Right renal pelvis (tissue), 4 donors: ENCODE data around the gene GYS2. TPM values are rescaled to one million over a fixed set of nuclear protein-coding genes. Genes with fewer than 3 reads are reported as not detected.

Experiments used
- DNase-seq, 4 donors: peaks; one replicate each; pipeline ENCODE4 v3.0.0-alpha.2; 2013; ENCODE audit warnings: low read depth in 4 of 4, low spot score in 3 of 4, missing footprints in 1 of 4
- polyA plus RNA-seq, 4 donors: library from polyadenylated mRNA; unstranded; fragments of 120-200 nt; gene quantifications; one replicate each; pipeline ENCODE4 v1.2.1, GENCODE V29; 2013; ENCODE audit not compliant: insufficient read length in 4 of 4

Gene GYS2
- polyA plus RNA-seq, 4 donors: 0.28 TPM; not detected in 3

DNA sequence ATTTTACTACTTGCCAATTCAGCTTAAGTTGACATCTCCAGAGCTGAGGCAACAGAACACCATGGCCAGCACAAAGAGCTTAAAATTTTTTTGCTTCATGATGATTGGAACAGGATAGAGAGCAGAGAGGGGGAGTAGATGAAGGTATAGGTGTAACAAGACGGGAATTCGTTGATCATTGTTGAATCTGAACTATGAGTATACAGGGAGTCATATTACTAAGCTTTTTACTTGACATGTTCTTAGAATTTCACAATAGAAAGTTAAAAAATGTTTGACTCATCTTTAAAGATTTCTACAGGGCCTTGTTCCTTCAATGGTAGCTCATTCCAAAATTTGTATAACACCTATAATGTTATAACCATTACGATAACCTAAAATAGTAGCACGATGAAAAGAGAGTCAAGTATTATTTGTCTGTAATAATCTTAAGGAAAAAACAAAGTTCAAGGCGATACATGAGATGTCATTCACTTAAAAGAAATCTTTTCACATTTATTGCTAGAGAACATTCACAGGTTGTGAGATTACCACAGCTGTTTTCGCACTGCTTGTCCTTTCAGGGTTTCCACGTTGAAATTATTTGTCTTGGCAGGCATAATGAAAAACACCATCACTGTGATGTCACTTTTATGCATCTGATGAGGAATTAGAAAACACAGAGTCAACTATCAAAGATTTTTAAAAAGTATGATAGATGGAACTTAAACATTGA lies 44.6 kb downstream of the GYS2 start:
- no peak for DNase-seq

DNA sequence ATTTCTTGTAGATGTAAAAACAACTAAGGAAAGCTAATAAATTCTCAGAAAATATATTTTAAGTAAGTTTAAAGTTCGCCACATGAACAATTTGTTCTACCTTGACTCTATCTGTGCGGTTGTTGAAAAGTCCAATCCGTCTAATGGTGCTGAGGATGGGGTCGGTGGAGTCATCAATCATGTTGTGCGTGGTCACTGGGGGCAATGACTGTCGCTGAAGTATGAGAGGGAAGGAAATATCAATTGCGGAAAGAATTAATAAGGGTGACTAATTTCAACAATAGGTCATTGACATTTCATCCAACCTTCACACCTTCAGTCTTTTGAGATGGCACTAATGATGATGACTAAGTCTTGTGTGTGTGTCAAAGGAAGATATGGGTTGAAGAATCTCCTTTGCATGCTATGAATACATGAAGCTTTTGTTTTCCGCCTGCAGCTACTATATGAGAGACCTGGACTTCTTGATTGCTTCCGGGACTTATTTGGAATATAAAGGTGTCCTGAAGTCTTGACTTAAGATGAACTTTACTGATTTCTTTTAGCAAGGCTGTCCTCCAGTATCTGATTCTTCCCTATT lies 46.5 kb downstream of the GYS2 start:
- DNase-seq: no peak

DNA sequence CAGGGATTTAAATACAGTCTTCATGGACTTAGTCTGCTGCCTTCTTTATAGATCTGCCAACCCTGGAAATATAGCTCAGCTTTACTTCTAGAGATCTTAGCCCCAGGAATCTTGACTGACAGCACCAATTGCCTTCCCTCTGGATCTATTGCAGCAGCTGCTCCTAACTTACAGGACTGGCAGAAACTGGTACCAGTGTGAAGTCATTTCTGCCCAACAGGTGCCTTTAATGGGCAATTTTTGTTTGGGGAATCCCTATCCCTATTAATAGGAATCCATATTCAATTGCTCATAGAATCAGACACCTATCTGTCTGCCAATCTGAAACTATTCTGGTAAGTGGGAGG lies 51.3 kb downstream of the GYS2 start:
- DNase-seq: no peak

DNA sequence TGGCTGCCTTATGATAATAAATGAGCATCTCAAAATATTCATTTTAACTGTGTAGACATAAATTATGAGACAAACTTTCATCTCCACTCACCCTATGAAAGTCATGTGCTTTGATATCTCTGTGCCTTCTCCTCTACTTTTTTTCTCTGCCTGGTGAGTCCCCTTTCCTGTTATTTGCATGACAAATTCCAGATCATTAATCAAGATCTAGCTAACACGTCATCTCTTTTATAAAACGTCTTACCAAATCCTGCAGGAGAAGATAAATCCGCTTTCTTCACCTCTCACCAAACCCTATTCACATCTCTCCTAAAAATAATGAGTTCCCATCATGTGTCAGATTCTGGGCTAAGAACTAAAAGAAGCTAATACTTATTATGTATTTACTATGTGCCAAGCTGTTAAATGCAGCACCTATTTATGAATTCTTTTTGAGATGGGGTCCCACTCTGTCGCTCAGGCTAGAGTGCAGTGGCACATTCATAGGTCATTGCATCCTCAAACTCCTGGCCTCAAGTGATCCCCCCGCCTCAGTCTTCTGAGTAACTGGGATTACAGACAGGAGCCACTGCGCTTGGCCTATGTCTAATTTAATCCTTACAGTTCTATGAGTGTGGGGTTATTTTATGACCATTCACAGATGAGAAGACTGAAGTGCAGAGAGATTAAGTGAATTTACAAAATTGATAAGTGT lies 51.9 kb downstream of the GYS2 start:
- DNase-seq: no peak

DNA sequence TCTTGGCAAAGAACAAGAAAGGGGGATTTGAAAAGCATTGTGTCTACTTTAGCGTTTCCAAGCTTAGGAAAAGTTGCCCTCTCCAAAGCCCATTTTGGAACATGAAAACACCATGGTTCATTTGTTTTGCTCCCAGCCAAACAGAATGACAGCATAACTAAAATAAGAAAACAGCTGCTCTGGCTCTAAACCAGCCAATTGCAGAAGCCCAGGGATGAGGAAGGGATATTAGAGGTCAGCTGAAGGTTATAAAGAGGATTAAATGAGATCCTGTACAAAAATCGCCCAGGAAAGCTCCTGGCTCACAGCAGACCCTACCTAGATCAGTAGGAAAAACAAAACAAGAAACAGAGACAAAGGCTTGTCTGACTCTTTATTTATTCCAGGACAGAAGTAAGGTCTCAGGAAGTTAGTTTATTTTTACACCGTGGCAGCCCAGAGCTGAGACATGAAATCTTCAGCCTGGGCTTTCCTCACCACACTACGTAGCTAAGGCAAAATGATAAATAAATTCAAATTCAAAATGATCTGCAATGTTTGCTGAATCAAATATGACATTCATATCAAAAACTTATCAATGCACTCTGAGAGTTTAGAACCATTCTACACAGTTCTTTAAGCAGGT lies 52.7 kb downstream of the GYS2 start:
- DNase-seq: no peak

DNA sequence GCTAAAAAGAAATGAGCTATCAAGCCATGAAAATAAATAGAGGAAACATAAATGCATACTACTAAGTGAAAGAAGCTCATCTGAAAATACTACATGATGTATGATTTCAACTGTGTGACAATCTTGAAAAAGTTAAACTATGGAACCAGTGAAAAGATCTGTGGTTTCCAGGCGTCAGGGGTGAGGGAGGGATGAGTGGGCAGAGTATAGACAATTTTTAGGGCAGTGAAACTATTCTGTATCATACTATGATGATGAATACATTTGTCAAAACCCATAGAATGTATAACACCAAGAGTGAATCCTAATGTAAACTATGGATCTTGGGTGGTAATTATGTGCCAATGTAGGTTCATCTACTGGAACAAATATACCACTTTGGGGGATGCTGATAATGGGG lies 57.2 kb downstream of the GYS2 start:
- no peak for DNase-seq

- DNase-seq: no peak
These were observed 57.9 kb downstream of the GYS2 start for GRCh38 chr12:21546716-21547115.

GRCh38 chr12:21545557-21545956 lies 59.1 kb downstream of the GYS2 start:
- DNase-seq: no peak

GRCh38 chr12:21543151-21543550 lies 61.5 kb downstream of the GYS2 start:
- DNase-seq: no peak

- no peak for DNase-seq
These were observed 62.2 kb downstream of the GYS2 start for GRCh38 chr12:21542403-21542802.

DNA sequence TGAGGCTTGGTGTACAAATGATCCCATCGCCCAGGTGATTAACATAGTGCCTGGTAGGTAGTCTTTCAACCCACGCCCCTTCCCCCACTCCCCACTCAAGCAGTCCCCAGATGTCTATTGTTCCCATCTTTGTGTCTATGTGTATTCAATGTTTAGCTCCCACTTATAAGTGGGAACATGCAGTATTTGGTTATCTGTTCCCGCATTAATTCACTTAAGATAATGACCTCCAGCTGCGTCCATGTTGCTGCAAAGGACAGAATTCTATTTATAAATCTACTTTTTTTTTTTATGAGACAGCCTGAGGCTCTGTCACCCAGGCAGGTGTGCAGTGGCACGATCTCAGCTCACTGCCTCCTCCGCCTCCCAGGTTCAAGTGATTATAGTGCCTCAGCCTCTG lies 62.9 kb downstream of the GYS2 start:
- DNase-seq: no peak

- no peak for DNase-seq
These were observed 64.8 kb downstream of the GYS2 start for GRCh38 chr12:21539797-21540196.

DNA sequence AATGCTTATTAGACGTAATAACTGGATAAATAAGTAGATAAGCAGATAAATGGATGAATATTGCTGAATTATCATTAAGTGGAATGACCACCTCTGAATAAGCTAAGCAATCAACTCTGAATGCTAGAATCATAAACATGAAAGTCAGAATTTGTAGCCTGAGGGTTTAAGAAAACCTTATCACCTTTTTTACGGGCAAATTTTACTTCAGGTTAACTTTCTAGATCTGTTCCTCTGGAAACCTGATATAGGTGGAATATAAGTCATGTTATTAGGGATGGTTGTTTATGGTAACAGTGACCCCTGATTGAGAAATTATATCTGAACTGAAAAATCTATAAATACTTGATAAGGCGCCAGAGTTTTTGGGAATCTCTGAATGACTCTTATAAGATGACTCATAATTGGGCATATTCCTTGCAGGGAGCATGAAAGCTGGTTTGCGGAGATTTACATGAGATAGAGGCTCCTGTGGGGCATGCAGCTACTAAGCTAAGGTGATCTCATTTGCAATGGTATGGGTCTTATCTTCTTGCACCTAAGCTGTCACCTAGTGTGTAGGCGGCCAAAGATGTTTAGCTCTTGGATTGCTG lies 66.5 kb downstream of the GYS2 start:
- no peak for DNase-seq

DNA sequence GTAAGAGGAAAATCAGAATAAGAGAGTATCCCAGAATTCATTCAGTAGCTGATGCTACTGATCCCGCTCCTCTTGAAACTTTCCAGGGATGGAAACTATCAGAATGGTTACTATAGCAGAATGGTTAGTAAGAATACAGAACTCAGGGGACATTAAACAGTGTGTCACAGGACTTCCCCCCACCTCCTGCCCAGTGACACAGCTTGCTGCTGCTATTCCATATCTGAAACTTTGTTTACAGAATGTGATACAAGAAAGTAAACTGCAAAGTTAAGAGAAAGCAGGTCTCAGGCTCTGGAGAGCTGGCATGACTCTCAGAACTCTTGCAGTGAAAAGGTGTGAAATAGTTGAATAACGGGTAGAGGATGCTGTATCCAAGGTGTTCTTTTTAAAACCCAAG lies 75.2 kb downstream of the GYS2 start:
- DNase-seq: no peak

DNA sequence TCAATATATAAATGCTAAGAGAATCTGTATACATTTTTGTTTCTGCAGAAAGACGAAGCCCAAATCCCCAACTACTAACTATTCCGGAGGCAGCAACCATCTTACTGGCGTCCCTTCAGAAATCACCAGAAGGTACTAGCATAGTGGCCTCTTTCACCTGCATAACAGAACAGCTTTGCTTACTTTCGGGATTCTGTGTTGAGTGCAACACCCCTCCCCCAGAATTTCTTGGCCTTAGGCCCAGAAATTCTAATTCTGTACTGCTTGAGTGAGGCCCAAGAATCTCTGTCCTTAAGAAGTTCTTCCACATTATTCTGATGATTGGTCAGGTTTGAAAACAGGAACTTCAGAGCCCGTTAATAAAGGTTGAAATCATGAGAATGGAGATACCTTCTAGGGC lies 75.7 kb downstream of the GYS2 start:
- DNase-seq: peak in 2 of 4 donors; percentile 57 to 60

DNA sequence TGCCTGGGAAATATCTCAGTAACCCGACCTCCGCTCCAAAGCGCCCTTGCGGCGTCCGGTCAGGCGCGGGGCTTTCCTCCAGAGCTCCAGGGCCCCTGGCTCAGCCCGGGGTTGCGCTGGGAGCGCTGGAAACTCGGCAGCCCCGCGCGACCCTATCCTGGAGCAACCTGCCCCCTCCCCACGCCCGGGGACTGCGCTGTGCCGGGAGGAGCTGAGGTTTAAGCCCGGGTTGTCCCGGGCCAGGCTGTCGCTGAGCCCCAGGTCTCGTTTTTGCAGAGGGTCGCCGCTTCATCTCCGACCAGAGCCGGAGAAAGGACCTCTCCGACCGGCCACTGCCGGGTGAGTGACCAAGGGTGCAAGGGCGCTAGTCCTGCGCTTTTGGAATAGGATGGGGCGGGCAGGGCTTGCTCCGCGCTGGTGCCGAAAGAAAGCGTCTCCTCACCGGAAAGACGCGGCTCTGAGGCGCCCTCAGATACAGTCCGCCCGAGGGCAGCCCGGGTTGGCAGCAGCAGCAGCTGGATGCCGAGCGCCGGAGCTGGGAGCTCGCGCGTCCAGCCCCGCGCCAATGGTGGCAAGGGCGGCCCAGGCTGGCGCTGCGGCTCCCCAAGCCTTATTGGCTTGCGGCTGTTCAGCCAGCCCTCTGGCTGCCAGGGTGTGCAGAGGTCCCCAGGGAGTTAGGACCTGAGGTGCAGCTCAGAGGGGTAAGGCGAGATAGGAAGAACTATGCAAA lies 77.0 kb downstream of the GYS2 start:
- peak in 2 of 4 donors; percentile 14 to 26 for DNase-seq

DNA sequence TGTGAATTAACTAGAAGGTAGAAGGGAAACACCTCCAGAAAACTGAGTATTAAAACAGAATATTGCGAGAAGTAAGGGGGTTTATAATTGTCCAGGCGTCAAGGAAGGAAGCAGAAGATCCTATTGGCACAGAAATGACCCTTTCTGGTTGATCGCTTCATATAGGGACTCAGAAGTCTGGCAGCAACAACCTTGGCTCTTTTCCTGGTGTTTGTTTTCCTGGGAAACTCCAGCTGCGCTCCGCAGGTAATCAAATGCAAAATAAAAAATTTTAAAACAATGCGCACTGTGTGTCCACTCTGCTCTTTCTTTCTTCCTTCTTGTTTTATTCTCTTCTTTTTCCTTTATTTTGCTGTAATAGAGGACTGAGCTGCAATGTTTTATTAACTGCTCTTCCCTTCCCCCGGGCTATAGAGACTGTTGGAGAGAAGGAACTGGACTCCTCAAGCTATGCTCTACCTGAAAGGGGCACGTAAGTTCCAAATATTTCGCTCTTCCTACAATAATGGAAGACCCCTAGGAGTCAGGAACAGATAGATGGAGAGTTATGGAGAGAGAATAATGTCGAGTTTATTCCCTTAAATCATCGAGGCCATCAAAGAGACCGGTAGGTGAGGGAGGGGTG lies 77.8 kb downstream of the GYS2 start:
- DNase-seq: no peak

GRCh38 chr12:21526053-21526452 lies 78.6 kb downstream of the GYS2 start, which contains the start of gene SPX:
Gene SPX, plus strand, starts transcription at chr12:21526296. Its CDS starts 177 bp downstream, at chr12:21526473.
- DNase-seq: no peak

DNA sequence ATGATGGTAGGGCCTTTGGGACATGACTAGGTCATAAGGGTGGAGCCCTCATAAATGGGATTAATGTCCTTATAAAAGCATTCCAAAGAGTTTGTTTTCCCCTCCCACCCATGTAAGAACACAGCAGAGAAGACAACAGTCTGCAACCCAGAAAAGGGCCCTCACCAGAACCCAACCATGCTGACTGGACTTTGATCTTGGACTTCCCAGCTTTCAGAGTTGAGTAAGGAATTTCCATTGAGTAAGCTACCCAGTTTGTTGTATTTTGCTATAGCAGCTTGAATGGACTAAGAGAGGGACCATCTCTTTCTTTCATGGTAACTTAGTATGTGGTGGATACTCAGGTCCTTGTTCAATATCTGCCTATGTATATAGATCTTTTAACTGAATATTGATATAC lies 81.5 kb downstream of the GYS2 start:
- no peak for DNase-seq

DNA sequence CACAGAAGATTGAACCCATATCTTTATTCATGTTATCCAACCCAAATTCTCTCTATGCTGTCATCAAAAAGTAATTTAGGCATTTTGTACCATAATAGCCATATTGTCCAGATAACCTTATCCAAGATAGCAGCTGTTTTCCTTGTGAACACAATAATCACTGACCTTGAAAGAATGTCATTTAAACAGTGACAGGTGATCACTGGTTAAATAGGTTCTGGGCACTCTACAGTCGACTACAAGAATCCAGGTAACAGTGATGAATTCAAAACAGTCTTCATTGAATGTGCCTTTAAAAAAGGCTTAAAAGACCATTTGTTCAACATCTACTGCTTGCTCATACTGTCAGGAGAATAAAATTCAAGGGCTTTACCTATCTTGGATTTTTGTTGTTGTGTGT lies 83.1 kb downstream of the GYS2 start:
- DNase-seq: no peak
